IMR-90 (cell line): Measurements from ENCODE around the gene PRICKLE2.

Experiments
- BHLHE40 ChIP-seq: fragments of 150-350 bp; IDR thresholded peaks from 2 replicates; pipeline ENCODE4 v1.6.1; 2016; ENCODE audit warnings: mild to moderate bottlenecking, low read depth, low read length
- CEBPB ChIP-seq: IDR thresholded peaks from 2 replicates; pipeline ENCODE4 v1.6.1; 2012; ENCODE audit warnings: low read depth, low read length, improper control_type of control experiment
- CTCF ChIP-seq: conservative IDR thresholded peaks from 2 replicates; pipeline ENCODE4 v1.5.1; 2012; ENCODE audit warnings: mild to moderate bottlenecking, low read depth, low read length, improper control_type of control experiment
- ELK1 ChIP-seq: fragments of 150-350 bp; IDR thresholded peaks from 2 replicates; pipeline ENCODE4 v1.6.1; 2016; ENCODE audit warnings: low read depth, mild to moderate bottlenecking, low read length, moderate library complexity, borderline replicate concordance
- FOS ChIP-seq: fragments of 150-350 bp; IDR thresholded peaks from 2 replicates; pipeline ENCODE4 v1.6.1; 2016; ENCODE audit warnings: low read depth, low read length
- MAFK ChIP-seq: IDR thresholded peaks from 2 replicates; pipeline ENCODE4 v1.6.1; 2012; ENCODE audit warnings: low read depth, low read length, improper control_type of control experiment
- MXI1 ChIP-seq: IDR thresholded peaks from 2 replicates; pipeline ENCODE4 v1.6.1; 2012; ENCODE audit warnings: low read depth, mild to moderate bottlenecking, low read length, moderate library complexity, borderline replicate concordance
- POLR2A ChIP-seq: IDR thresholded peaks from 2 replicates; pipeline ENCODE4 v1.6.1; 2012; ENCODE audit warnings: mild to moderate bottlenecking, low read depth, low read length
- RAD21 ChIP-seq: IDR thresholded peaks from 2 replicates; pipeline ENCODE4 v1.6.1; 2012; ENCODE audit warnings: low read length, improper control_type of control experiment
- RCOR1 ChIP-seq: IDR thresholded peaks from 2 replicates; pipeline ENCODE4 v1.6.1; 2012; ENCODE audit warnings: mild to moderate bottlenecking, low read length, improper control_type of control experiment; ENCODE audit not compliant: insufficient replicate concordance
- RFX5 ChIP-seq: IDR thresholded peaks from 2 replicates; pipeline ENCODE4 v1.8.0; 2012; ENCODE audit warnings: low read depth, mild to moderate bottlenecking, low read length, moderate library complexity
- SMC3 ChIP-seq: fragments of 150-350 bp; IDR thresholded peaks from 2 replicates; pipeline ENCODE4 v1.6.1; 2016; ENCODE audit warnings: low read depth, mild to moderate bottlenecking, antibody characterized with exemption, low read length, moderate library complexity
- USF2 ChIP-seq: fragments of 150-350 bp; IDR thresholded peaks from 2 replicates; pipeline ENCODE4 v1.6.1; 2017; ENCODE audit warnings: mild to moderate bottlenecking, antibody characterized with exemption, low read length, low read depth

- TF ChIP-seq RCOR1 (no peak), CTCF (no peak), POLR2A (no peak), RAD21 (no peak), CEBPB (no peak), USF2 (no peak), RFX5 (no peak), FOS (no peak), MAFK (no peak), BHLHE40 (no peak), MXI1 (no peak), SMC3 (no peak), ELK1 (no peak)
These were observed 96.2 kb downstream of the PRICKLE2 start for GRCh38 chr3:64129106-64129505.
